ENCODE data around the gene RAB11FIP2.

DNA sequence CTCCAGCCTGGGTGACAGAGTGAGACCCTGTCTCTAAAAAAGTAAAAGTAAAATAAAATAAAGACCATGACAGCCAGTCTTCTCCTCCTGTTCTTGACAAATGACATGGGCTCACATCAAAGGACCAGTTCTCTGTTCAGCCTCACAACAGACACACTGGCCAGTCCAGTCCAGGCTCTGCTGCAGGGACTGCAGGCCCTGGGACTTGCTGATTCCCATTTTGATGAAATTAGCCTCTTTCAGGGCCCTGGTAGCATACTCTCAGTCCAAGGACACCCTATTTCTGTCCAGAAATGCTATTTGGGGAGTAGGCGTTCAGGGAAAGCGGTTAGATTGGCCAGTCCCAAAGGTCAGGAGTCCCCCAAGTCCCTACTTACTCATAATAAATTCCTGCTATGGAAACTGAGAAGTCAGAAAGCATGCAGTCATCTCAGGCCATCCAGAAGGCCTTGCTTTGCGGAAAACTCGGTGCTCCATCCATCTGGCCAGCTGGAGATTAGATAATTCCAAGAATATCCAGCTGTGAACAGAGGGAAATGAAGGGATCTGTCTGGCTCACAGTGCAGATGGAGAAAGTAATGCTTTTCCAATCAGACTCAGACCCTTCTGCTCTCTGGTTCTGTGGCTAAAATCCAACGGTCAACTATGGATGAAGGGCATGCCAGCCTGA, 74.4 kb downstream of the RAB11FIP2 start:
- TF ChIP-seq, protein P1, sequence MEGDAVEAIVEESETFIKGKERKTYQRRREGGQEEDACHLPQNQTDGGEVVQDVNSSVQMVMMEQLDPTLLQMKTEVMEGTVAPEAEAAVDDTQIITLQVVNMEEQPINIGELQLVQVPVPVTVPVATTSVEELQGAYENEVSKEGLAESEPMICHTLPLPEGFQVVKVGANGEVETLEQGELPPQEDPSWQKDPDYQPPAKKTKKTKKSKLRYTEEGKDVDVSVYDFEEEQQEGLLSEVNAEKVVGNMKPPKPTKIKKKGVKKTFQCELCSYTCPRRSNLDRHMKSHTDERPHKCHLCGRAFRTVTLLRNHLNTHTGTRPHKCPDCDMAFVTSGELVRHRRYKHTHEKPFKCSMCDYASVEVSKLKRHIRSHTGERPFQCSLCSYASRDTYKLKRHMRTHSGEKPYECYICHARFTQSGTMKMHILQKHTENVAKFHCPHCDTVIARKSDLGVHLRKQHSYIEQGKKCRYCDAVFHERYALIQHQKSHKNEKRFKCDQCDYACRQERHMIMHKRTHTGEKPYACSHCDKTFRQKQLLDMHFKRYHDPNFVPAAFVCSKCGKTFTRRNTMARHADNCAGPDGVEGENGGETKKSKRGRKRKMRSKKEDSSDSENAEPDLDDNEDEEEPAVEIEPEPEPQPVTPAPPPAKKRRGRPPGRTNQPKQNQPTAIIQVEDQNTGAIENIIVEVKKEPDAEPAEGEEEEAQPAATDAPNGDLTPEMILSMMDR (IDR thresholded peaks at IDR 0.05 in 4 of 5, conservative IDR thresholded peaks at IDR 0.05 in 1 of 5) = no peak
- TF ChIP-seq POLR2A (IDR thresholded peaks at IDR 0.05) = no peak
